ENCODE results near the gene PLXDC2.
"Not testable (repeated sequence)": the region's sequence is repeated elsewhere in the genome, so short reads cannot be mapped to it uniquely, and the experiment has no call there.

PLXDC2 gene

DNA sequence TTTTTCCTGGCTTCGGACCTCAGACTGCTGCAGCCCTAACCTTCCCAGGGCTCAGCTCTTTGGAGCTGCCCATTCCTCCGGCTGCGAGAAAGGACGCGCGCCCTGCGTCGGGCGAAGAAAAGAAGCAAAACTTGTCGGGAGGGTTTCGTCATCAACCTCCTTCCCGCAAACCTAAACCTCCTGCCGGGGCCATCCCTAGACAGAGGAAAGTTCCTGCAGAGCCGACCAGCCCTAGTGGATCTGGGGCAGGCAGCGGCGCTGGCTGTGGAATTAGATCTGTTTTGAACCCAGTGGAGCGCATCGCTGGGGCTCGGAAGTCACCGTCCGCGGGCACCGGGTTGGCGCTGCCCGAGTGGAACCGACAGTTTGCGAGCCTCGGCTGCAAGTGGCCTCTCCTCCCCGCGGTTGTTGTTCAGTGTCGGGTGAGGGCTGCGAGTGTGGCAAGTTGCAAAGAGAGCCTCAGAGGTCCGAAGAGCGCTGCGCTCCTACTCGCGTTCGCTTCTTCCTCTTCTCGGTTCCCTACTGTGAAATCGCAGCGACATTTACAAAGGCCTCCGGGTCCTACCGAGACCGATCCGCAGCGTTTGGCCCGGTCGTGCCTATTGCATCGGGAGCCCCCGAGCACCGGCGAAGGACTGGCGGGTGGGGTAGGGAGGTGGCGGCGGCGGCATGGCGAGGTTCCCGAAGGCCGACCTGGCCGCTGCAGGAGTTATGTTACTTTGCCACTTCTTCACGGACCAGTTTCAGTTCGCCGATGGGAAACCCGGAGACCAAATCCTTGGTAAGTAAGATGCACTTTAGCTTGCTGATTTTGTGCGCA, at the start of gene PLXDC2:
TSS of gene PLXDC2 (plus strand) at position 22 of the 820 bp plus-strand sequence.
- DNase-seq (ENCODE audit: low read depth) = no peak

DNA sequence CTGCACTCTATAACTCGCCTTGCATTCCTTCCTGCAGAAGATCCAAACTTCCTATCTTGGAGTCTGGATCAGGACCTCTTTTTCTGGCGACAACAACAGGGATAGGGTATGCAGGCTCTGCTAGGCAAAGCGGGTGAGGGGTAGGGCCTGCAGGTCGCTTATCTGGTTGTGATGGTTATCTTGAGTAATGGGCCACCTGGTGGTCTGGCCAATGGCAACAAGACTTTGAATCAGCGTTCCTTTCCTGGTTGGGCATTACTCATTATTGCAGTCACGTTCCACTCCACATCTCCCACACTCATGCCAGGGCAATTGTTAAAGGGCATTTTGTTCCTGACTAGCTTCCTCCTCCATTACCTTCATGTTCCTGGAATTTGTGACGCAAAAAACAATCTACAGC, 48.4 kb upstream of the PLXDC2 start:
- DNase-seq (ENCODE audit: low read depth) = no peak

DNA sequence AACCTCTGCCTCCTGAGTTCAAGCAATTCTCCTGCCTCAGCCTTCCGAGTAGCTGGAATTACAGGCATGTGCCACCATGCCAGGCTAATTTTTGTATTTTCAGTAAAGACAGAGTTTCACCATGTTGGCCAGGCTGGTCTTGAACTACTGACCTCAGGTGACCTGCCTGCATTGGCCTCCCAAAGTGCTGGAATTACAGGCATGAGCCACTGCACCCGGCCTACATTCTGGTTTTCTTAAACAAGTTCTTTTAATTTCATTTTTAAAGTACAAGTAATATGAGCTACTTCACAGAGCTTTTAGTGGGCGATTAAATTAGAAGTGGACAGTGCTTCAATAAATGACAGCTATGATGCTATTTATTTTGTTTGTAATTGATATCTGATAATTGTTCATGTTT, 46.4 kb upstream of the PLXDC2 start:
- DNase-seq (ENCODE audit: low read depth) = not testable (repeated sequence)

DNA sequence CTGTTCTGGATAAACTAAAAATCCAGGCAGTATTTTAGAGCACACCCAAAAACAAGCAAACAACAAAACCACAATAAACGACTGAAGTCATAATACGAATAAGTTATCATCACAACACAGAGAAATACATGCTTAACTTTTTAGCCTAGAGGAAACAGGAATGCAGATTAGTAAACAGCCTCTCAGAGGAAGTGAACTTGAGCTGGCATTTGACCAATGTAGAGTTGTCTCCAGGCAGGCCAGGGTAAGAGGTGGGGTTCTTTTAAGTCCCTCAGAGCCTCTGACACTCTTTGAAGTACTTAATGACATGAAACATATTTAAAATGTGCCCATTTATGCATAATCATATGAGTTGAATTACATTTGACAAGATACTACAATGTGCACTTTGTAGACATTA, 43.3 kb upstream of the PLXDC2 start:
- DNase-seq (ENCODE audit: low read depth) = no peak

DNA sequence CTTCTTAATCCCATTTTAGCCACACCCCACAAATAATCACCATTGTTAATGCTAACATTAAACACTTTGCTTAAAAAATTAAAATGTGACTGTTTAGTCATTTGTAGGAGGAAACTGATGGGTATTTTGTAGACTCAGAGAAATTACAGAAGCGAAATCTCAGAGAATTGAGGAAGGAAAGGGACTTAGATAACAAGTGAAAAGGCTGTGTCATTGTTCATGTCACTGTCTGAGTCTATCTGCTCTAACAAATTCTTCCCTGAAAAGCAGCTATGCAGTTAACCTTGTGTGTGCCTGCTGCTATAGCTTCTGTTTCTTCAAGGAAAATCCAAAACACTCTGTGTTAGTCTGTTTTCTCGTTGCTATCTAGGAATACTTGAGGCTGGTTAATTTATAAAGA, 40.9 kb upstream of the PLXDC2 start:
- no peak for DNase-seq (ENCODE audit: low read depth)

DNA sequence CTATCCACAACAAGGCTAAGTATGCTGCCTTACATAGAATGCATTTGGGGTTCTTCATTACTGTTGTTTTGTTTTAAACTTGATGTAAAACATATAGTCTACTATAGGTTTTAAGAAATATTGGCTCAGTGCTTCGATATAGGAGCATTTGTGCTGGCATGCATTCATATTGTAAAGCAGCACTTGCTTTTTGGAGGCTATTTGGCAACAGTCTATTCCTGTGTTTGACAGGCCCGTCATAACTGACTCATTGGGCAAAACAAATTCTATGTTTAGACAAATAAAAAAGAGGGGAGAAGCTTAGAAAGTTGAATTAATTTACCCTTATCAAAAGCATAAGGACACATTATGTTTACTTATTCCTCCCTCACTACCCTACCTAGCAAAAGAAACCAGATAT, 38.4 kb upstream of the PLXDC2 start:
- DNase-seq (ENCODE audit: low read depth) = no peak

DNA sequence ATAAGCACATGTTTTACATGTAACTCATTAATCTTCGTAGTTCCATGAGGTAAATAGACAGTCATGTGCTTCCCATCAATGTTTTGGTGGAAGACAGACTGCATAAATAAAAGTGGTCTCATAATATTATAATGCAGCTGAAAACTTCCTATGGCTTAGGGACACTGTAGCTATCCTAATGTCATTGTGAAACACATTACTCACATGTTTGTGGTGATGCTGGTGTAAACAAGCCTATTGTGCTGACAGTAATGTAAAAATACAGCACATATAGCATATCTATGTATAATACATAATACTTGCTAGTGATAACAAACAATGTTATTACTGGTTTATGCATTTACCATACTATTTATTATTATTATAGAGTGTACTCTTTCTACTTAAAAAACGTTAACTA, 37.2 kb upstream of the PLXDC2 start:
- no peak for DNase-seq (ENCODE audit: low read depth)

DNA sequence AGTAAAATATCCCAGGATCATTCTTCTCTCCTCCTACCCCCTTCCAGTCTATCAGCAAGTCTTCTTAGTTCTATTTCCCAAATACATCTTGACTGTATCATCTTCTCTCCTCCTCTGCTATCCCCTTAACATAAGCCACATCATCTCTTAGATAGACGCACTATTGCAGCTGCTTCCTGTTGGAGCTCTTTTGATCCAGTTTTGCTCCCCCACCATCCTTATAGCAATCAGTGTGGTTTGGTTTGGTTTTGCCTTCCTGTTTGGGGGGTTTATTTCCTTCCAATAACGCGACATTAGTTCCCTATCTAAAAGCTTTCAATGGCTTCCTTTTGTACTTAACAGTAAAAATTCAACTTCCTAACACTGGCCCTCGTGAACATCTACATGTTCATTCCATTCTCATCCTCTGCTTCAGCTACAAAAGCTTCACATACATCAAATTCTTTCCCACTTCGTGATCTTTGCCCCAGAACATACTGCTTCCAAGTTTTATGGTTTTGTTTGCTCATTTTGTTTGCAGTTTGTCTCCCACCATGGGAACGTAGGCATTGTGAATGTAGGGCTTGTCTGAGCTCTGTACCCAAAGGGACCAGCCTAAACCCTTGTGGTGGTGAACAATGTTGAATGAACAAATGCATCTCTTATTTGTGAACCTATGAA, 33.7 kb upstream of the PLXDC2 start:
- no peak for DNase-seq (ENCODE audit: low read depth)

DNA sequence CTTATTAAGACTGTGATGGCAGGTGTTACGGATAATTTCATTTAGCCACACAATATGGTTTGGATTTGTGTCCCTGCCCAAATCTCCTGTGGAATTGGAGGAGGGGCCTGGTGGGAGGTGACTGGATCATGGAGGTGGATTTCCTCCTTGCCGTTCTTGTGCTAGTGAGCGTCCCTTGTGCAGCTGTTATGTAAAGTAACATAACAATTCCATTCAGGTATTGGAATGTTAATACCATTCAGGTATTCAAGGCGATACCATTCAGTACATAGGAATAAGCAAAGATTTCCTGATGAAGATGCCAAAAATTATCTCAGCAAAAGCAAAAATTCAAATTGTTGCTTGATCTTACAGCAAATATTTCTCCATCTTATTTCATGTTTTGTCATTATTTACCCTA, 32.5 kb upstream of the PLXDC2 start:
- no peak for DNase-seq (ENCODE audit: low read depth)

DNA sequence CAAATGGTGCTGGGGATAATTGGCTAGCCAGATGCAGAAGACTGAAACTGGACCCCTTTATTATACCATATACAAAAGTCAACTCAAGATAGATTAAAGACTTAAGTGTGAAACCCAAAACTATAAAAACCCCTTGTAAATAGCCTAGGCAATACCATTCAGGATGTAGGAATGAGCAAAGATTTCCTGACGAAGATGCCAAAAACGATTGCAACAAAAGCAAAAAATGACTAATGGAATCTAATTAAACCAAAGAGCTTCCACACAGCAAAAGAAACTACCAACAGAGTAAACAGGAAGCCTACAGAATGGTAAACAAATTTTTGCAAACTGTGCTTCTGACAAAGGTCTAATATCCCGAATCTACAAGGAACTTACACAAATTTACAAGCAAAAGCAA, 30.9 kb upstream of the PLXDC2 start:
- no peak for DNase-seq (ENCODE audit: low read depth)

DNA sequence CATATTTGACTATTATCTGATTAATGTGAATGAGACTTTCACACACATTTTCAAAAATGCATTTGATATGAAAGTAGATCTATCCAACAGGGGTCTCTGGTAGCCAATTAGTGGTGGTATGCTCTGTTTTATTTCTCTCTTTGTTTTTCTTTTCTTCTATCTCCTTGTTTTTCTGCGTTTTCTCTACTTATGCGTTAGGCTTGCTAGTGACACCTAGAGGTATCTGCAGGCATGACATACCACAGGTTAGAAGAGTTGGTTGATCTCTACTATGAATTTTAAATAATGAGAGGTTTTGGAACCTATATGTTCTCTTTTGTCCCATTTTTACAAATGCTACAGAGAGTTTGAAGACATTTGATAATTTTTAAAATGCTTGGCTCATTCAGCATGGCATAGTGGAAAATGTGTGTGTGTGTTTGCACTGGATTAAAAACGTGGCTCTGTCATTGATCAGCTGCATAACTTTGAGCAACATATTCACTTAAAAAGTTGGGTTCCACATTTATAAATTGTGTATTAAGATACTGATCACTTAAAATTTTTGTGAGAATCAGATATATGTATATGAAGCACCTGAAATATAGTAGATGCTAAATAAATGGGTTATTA, 28.1 kb upstream of the PLXDC2 start:
- DNase-seq (ENCODE audit: low read depth) = no peak

DNA sequence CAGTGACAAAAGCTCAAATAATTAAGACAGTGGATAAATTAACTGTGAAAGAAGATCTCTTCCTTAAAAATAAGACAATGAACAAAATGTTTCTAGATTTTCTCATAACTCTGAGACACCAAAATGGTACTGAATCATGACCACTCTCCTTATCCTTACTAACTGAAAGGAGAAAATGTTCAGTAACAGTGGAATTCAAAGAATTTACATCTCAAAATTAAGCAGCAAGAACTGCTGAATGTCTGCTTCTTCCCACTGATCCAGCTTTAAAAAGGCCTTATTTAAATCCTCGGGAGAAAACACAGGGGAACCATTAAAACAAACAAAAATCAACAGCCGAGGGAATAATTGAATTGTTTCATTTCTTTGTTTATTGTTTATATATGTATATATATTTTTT, 27.3 kb upstream of the PLXDC2 start:
- no peak for DNase-seq (ENCODE audit: low read depth)

DNA sequence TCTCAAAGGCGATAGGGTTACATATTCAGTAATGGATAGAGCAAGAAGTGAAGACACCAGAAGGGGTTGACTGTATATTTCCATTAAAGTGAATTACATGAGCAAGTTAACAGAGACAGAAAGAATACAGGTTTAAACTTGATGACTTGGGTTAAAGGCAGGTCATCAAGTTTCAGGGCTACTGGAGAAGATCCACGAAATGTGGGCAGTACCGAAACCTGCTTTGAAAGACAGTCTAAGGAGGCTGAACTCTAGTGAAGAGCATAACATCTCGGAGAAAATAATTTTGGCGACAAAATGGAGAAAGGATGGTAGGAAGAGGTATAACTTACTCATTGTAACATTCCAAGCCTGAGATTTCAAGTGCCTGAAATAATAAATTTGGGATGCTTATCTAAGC, 26.6 kb upstream of the PLXDC2 start:
- no peak for DNase-seq (ENCODE audit: low read depth)

DNA sequence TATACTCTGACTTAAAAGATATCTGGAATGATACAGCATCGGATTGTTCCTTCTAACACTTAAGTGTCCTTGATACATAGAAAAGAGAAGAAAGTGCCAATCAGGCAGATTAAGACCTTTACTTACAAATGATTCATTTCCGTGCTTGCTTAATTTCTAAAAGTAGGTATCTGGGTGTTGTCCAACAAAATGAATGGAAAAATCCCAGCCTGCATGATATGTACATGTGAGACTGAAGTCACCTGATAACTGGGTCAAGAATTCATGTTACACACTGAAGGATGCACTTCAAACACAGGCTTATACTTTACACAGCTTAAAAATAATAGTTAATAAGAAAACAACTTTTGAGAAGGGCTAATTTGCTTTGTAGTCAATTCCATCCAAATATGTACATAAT, 25.2 kb upstream of the PLXDC2 start:
- DNase-seq (ENCODE audit: low read depth) = no peak

DNA sequence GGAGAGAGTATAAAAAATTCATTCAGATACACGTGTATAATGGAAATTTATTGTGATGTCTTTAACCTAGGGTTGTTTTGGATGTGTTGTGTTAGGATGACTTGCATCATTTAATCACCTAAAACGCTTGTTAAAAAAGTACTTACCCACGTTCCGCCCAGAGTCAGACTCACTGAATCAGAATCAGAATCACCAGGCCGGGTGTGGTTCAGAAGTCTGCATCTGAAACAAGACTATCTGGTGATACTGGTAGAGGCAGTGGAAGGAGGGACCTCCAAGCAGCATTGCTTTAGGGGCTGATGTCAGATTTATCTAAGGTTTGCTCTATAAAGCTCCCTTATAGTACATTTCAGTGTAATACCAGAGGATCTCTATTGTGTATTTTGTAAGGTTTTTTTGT, 20.5 kb upstream of the PLXDC2 start:
- DNase-seq (ENCODE audit: low read depth) = no peak

DNA sequence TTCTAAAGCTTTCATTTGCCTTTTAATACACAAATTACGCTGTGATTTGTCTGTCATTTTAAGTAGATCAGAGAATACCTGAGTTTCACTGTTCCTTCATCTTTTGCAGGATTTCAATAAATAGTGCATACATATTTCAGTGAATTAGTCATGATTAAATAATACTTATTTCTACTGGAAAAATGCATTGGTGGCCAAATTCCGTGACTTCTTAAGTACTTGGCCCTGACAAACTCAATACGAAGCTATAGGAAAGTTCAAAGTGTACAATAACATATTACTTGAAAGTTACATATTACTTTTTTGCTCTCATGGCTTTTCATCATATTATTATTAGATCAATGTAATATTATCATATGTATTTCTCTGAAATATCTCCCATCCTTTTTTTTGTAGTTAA, 16.1 kb upstream of the PLXDC2 start:
- DNase-seq (ENCODE audit: low read depth) = no peak

DNA sequence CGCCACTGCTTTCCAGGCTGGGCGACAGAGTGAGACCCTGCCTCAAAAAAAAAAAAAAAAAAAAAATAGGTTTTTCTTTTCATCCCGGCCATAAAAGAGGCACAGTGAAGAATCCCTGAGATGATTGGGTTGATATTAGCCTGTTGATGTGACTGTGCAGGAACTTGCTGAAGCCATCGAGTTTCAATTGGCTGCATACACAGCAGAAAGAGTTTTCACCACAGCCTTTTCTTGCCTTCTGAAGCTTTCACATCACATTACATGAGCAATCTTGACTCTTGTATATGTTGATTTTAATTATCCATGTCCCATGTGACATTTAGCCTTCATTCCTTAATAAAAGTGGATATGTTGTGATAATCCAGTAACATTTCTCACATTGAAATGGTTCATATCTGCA, 14.9 kb upstream of the PLXDC2 start:
- DNase-seq (ENCODE audit: low read depth) = no peak

DNA sequence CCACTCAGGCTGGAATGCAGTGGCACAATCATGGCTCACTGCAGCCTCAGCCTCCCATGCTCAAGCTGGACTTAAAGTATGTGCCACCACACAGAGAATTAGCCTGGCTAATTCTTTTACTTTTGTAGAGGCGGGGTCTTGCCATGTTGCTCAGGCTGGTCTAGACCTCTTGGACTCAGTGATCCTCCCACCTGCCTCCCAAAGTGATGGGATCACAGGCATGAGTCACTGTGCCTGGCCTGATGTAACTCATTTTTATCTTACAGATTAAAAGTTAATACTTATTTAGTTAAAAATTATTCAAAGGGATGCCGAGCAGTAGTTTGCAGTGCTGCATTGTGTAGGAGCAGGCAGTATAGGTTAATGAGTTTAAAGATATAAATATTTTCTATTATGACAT, 12.6 kb upstream of the PLXDC2 start:
- DNase-seq (ENCODE audit: low read depth) = no peak

DNA sequence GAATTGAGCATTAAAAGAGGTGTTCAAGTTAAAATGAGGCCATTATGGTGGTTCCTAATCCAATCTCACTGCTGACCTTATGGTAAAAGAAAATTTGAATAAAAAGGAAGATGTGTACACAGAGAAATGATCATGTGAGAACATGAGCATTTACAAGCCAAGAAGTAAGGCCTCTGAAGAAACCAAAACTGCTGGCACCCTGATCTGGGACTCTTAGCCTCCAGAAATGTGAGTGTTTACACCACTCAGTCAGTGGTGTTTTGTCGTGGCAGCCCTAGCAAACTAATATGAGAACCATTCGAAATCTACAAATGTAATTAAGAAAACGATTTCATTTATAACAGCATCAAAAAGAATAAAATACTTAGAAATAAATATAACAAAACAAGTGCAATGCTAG, 6.8 kb upstream of the PLXDC2 start:
- no peak for DNase-seq (ENCODE audit: low read depth)

DNA sequence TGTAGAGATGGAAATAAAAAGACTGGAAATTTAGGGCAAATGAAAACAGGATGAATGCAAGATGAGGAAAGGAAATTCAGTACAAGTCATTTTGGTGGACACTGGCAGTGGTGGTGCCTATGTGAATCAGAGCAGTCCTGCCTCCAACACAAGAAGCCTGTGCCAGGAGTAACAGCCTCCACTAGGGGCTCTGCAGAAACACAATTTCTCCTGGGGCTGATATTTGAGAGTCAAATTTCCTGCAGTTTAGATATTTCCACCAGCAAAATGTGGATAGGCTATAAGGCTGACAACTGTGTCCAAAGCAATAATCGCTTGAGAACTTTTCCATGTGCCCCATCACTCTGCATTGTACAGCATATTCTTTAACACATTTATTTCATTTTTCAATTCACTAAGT, 4.7 kb upstream of the PLXDC2 start:
- no peak for DNase-seq (ENCODE audit: low read depth)

DNA sequence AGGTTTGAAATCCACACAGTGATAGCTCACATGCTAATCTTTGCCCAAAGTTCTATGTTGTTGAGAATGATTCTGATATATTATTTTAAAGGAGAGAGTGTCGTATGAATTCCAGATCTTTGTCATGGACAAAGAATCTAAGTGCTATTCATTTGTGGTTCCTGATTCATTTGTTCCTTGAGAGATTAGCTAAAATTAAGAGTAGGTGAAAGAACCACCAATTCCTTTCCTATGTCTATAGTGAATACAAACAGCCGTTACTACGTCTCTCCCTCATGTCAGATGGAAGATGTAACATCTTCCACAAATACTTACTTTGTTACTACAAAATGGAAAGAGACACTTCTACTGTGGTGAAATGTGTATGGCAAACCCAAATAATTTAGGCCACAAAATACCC, 3.3 kb upstream of the PLXDC2 start:
- no peak for DNase-seq (ENCODE audit: low read depth)

DNA sequence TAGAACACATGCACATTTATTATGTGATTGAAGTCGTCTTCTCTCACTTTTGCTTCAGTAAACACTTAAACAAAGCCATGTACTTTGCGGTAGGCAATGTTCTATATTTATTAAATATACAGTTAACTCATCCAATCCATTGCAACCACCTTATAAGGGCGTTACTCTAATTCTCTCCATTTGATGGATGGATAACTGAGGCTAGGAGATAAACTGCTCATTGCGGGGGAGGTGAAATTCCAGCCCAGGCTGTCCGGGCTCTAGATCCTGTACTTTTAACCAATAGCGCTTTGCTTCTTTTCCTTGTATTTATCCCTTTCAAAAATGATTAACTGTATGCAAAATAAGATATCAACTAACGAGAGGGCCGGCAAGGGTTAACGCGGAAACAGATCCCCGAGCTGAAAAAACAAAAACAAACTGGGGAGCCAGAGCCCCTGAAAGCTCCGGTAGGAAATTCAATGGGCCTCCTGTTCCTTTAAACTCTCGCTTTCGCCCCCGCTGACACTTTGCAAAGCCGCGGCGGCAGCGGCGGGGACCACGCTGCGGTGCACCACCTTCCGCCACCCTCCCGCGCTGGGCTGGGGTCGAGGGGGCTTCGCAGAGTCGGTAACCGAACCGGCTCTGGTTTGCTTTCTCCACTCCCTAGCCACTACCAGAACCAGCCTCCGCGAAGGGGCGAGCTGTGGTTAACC, 1.0 kb upstream of the PLXDC2 start:
- no peak for DNase-seq (ENCODE audit: low read depth)

All from HS-5 (cell line).